Esophagus muscularis mucosa (tissue), 3 donors: ENCODE results near the gene IL6.

Experiments used
- POLR2AphosphoS5 ChIP-seq, 2 donors: sonication (generic); formaldehyde crosslinking; IDR thresholded peaks; one replicate each; pipeline ENCODE4 v1.6.1; 2017; ENCODE audit warnings: antibody characterized with exemption in 2 of 2
- TF ChIP-seq, protein P1 (sequence below), 3 experiments: fragments of 200-600 bp in 2 of 3; fragments of 450-650 bp in 1 of 3; sonication (generic) in 2 of 3; IDR thresholded peaks; one replicate each; pipeline ENCODE4 v1.5.1; 2017 to 2019; ENCODE audit warnings: antibody characterized with exemption in 3 of 3, mild to moderate bottlenecking in 2 of 3, moderate library complexity in 1 of 3

- peak; percentile 6 to 42 for TF ChIP-seq POLR2AphosphoS5 (IDR thresholded peaks at IDR 0.05)
- TF ChIP-seq, protein P1, sequence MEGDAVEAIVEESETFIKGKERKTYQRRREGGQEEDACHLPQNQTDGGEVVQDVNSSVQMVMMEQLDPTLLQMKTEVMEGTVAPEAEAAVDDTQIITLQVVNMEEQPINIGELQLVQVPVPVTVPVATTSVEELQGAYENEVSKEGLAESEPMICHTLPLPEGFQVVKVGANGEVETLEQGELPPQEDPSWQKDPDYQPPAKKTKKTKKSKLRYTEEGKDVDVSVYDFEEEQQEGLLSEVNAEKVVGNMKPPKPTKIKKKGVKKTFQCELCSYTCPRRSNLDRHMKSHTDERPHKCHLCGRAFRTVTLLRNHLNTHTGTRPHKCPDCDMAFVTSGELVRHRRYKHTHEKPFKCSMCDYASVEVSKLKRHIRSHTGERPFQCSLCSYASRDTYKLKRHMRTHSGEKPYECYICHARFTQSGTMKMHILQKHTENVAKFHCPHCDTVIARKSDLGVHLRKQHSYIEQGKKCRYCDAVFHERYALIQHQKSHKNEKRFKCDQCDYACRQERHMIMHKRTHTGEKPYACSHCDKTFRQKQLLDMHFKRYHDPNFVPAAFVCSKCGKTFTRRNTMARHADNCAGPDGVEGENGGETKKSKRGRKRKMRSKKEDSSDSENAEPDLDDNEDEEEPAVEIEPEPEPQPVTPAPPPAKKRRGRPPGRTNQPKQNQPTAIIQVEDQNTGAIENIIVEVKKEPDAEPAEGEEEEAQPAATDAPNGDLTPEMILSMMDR (IDR thresholded peaks at IDR 0.05): no peak
Observed at GRCh38 chr7:22723181-22723601, 3.8 kb upstream of the IL6 start.
